Measurements from ENCODE around the gene NNT.
"Not testable (repeated sequence)": the region's sequence is repeated elsewhere in the genome, so short reads cannot be mapped to it uniquely, and the experiment has no call there.

The NNT gene

GRCh38 chr5:43631182-43631910 lies 28.4 kb downstream of the NNT start:
- peak; percentile 80 for DNase-seq (ENCODE audit: low read depth)

GRCh38 chr5:43634621-43635020 lies 31.6 kb downstream of the NNT start:
- no peak for DNase-seq (ENCODE audit: low read depth)

GRCh38 chr5:43635374-43635773 lies 32.4 kb downstream of the NNT start:
- DNase-seq (ENCODE audit: low read depth) = no peak

GRCh38 chr5:43636076-43636475 lies 33.1 kb downstream of the NNT start:
- no peak for DNase-seq (ENCODE audit: low read depth)

- DNase-seq (ENCODE audit: low read depth) = no peak
These were observed 34.4 kb downstream of the NNT start for GRCh38 chr5:43637416-43637815.

- DNase-seq (ENCODE audit: low read depth) = no peak
These were observed 35.1 kb downstream of the NNT start for GRCh38 chr5:43638107-43638506.

- DNase-seq (ENCODE audit: low read depth) = no peak
These were observed 35.6 kb downstream of the NNT start for GRCh38 chr5:43638546-43638945.

- no peak for DNase-seq (ENCODE audit: low read depth)
These were observed 36.6 kb downstream of the NNT start for GRCh38 chr5:43639566-43639965.

GRCh38 chr5:43642428-43642827 lies 39.4 kb downstream of the NNT start:
- DNase-seq (ENCODE audit: low read depth) = no peak

GRCh38 chr5:43643327-43643726 lies 40.3 kb downstream of the NNT start:
- DNase-seq (ENCODE audit: low read depth) = no peak

- DNase-seq (ENCODE audit: low read depth) = no peak
These were observed 40.8 kb downstream of the NNT start for GRCh38 chr5:43643750-43644149.

GRCh38 chr5:43646992-43647391 lies 44.0 kb downstream of the NNT start:
- DNase-seq (ENCODE audit: low read depth) = no peak

GRCh38 chr5:43647789-43648188 lies 44.8 kb downstream of the NNT start:
- DNase-seq (ENCODE audit: low read depth) = no peak

- DNase-seq (ENCODE audit: low read depth) = no peak
These were observed 45.6 kb downstream of the NNT start for GRCh38 chr5:43648499-43649124.

- DNase-seq (ENCODE audit: low read depth) = peak; percentile 86
These were observed 46.3 kb downstream of the NNT start for GRCh38 chr5:43649256-43649655.

- DNase-seq (ENCODE audit: low read depth) = no peak
These were observed 49.7 kb downstream of the NNT start for GRCh38 chr5:43652537-43653302.

- peak; percentile 78 for DNase-seq (ENCODE audit: low read depth)
These were observed 55.5 kb downstream of the NNT start for GRCh38 chr5:43658509-43658908.

- DNase-seq (ENCODE audit: low read depth) = no peak
These were observed 56.1 kb downstream of the NNT start for GRCh38 chr5:43659075-43659474.

GRCh38 chr5:43661102-43661501 lies 58.1 kb downstream of the NNT start:
- DNase-seq (ENCODE audit: low read depth) = no peak

- no peak for DNase-seq (ENCODE audit: low read depth)
These were observed 60.9 kb downstream of the NNT start for GRCh38 chr5:43663916-43664315.

GRCh38 chr5:43664501-43665040 lies 61.6 kb downstream of the NNT start:
- no peak for DNase-seq (ENCODE audit: low read depth)

- not testable (repeated sequence) for DNase-seq (ENCODE audit: low read depth)
These were observed 62.8 kb downstream of the NNT start for GRCh38 chr5:43665749-43666148.

- DNase-seq (ENCODE audit: low read depth) = not testable (repeated sequence)
These were observed 63.7 kb downstream of the NNT start for GRCh38 chr5:43666728-43667127.

Measured in stromal cell of bone marrow (primary cell).